Thyroid gland (tissue), 4 donors: ENCODE measurements around the gene MRPL44.
"Not testable (repeated sequence)": the region's sequence is repeated elsewhere in the genome, so short reads cannot be mapped to it uniquely, and the experiment has no call there.

Experiments used
- CTCF ChIP-seq, 6 experiments: fragments of 200-600 bp in 3 of 6; fragments of 450-650 bp in 3 of 6; sonication (generic) in 3 of 6; IDR thresholded peaks; one replicate each; pipeline ENCODE4 v1.5.1; 2016 to 2019; ENCODE audit warnings: antibody characterized with exemption in 6 of 6, mild to moderate bottlenecking in 2 of 6, inconsistent platforms in 1 of 6, moderate library complexity in 1 of 6
- POLR2A ChIP-seq, 2 donors: fragments of 450-650 bp; IDR thresholded peaks; one replicate each; pipeline ENCODE4 v1.6.1; 2017; ENCODE audit warnings: antibody characterized with exemption in 2 of 2, mild to moderate bottlenecking in 2 of 2, moderate library complexity in 1 of 2

DNA sequence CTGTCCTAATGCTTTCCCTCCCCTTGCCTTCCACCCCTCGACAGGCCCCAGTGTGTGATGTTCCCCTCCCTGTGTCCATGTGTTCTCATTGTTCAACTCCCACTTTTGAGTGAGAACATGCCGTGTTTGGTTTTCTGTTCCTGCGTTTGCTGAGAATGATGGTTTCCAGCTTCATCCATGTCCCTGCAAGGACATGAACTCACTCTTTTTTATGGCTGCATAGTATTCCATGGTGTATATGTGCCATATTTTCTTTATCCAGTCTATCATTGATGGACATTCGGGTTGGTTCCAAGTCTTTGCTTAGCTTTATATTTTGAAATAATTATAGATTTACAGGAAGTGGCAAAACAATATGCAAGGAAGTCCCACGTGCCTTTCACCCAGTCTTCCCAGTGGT lies 43.4 kb downstream of the MRPL44 start:
- not testable (repeated sequence) for TF ChIP-seq CTCF, POLR2A (IDR thresholded peaks at IDR 0.05)
